ENCODE measurements around the gene ANAPC2. TPM values are rescaled to one million over a fixed set of nuclear protein-coding genes. Genes with fewer than 3 reads are reported as not detected.

The ANAPC2 gene
- total and polyA plus RNA-seq, 2 of the 4 experiments (the other 2 are of a cell fraction): 9.3 to 29.5 TPM

DNA sequence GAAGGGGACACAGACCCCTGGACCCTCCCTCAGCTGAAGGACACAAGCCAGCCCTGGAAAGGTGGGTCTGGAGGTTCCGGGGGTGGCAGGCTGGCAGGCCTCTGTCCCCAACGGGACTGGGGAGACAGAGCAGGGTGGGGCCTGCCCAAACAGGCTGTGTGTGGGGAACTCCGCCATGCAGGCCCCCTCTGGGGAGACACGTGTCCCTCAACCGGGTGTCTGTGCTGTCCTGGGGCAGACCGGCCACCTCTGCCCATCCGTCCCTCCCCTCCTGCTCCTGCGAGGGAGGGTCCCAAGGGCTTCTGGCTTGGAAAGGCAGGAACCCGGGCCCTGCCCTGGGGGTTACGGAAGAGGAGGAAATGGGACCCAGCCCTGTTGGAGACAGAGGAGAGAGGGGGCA is 43.7 kb upstream of the ANAPC2 start:
- no TSS peak for BruUV-seq (replicated peaks)

More for the DNA sequence above, 43.7 kb upstream of the ANAPC2 start:
- Histone ChIP-seq H4K5ac (ENCODE audit: low read depth, low read length) (no peak overlapping the region), H3K14ac (replicated peaks; ENCODE audit: low read depth, low read length) (no peak overlapping the region), H4K20me1 (ENCODE audit: insufficient read depth, low read length) (peaks cover 3% of the 10 kb centered on the region; the same call in 1 of the 2 replicates), H3K9me1 (ENCODE audit: insufficient read depth, low read length) (no peaks in the 10 kb centered on the region), H2BK20ac (ENCODE audit: low read depth, low read length) (no peak overlapping the region), H2AK5ac (ENCODE audit: low read depth, low read length) (no peak overlapping the region), H3K18ac (ENCODE audit: low read depth, low read length) (no peak overlapping the region), H2BK5ac (ENCODE audit: low read depth, low read length, poor library complexity, severe bottlenecking) (no peak overlapping the region), H3K23ac (ENCODE audit: low read depth, low read length) (no peak overlapping the region), H4K91ac (ENCODE audit: insufficient read depth, low read depth, low read length) (no peak overlapping the region), H2BK15ac (ENCODE audit: low read depth, low read length) (no peak overlapping the region), H4K8ac (ENCODE audit: low read depth in 2 of 2, low read length in 2 of 2) (no peak overlapping the region), H3K36me3 (ENCODE audit: control insufficient read depth, insufficient read depth, low read length) (no peaks in the 10 kb centered on the region), H3K9ac (ENCODE audit: low read depth, low read length) (no peak overlapping the region), H3K4me2 (ENCODE audit: low read depth, low read length) (no peak overlapping the region), H3K4me3 (ENCODE audit: insufficient read depth, low read depth, low read length) (no peak overlapping the region), H2AFZ (replicated peaks; ENCODE audit: low read length, poor library complexity) (no peak overlapping the region), H3K4ac (ENCODE audit: low read depth, low read length) (no peak overlapping the region), H2AK9ac (replicated peaks; ENCODE audit: low read depth, low read length, poor library complexity) (no peak overlapping the region), H3K9me3 (ENCODE audit: control insufficient read depth, insufficient read depth, low read length) (no peaks in the 10 kb centered on the region), H3K4me1 (ENCODE audit: control insufficient read depth, insufficient read depth, low read length) (peaks cover 4% of the 10 kb centered on the region; the same call in 1 of the 2 replicates), H3K27me3 (ENCODE audit: control insufficient read depth, insufficient read depth, low read length) (peaks cover 1% of the 10 kb centered on the region; the same call in 1 of the 2 replicates), H3K56ac (ENCODE audit: extremely low read depth, insufficient read depth, low read length) (no peak overlapping the region), H2BK120ac (ENCODE audit: low read depth, low read length) (no peak overlapping the region), H3K27ac (ENCODE audit: insufficient read depth, low read length) (no peak overlapping the region), H3K79me1 (ENCODE audit: low read depth in 1 of 2, low read length in 2 of 2) (peaks cover 0 to 6% of the 10 kb centered on the region in 2 experiments; a peak in 2 of 4 replicates)
- CTCF ChIA-PET: no interaction called here
- POLR2A ChIA-PET (ENCODE audit: unreplicated experiment): no interaction called here
- dilution Hi-C loops (cut with HindIII; ENCODE audit: low sequenced_read_pairs, unreplicated experiment): no loop called here
- in situ Hi-C loops (cut with MboI; ENCODE audit: low sequenced_read_pairs): no loop called here
- TF ChIP-seq, protein P1, sequence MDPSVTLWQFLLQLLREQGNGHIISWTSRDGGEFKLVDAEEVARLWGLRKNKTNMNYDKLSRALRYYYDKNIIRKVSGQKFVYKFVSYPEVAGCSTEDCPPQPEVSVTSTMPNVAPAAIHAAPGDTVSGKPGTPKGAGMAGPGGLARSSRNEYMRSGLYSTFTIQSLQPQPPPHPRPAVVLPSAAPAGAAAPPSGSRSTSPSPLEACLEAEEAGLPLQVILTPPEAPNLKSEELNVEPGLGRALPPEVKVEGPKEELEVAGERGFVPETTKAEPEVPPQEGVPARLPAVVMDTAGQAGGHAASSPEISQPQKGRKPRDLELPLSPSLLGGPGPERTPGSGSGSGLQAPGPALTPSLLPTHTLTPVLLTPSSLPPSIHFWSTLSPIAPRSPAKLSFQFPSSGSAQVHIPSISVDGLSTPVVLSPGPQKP (IDR thresholded peaks at IDR 0.05; ENCODE audit: borderline replicate concordance, low read depth, low read length): no peak
- no peak for TF ChIP-seq MAFK (IDR thresholded peaks at IDR 0.05; ENCODE audit: low read depth, low read length)
- no peak for TF ChIP-seq RFX5 (IDR thresholded peaks at IDR 0.05; ENCODE audit: low read depth, low read length)
- TF ChIP-seq, protein P2, sequence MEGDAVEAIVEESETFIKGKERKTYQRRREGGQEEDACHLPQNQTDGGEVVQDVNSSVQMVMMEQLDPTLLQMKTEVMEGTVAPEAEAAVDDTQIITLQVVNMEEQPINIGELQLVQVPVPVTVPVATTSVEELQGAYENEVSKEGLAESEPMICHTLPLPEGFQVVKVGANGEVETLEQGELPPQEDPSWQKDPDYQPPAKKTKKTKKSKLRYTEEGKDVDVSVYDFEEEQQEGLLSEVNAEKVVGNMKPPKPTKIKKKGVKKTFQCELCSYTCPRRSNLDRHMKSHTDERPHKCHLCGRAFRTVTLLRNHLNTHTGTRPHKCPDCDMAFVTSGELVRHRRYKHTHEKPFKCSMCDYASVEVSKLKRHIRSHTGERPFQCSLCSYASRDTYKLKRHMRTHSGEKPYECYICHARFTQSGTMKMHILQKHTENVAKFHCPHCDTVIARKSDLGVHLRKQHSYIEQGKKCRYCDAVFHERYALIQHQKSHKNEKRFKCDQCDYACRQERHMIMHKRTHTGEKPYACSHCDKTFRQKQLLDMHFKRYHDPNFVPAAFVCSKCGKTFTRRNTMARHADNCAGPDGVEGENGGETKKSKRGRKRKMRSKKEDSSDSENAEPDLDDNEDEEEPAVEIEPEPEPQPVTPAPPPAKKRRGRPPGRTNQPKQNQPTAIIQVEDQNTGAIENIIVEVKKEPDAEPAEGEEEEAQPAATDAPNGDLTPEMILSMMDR (conservative IDR thresholded peaks at IDR 0.05; ENCODE audit: low read depth, low read length): no peak
- no peak for TF ChIP-seq RAD21 (IDR thresholded peaks at IDR 0.05; ENCODE audit: low read length)
- no peak for TF ChIP-seq MXI1 (IDR thresholded peaks at IDR 0.05; ENCODE audit: borderline replicate concordance, low read depth, low read length)
- TF ChIP-seq NFE2L2 (IDR thresholded peaks at IDR 0.05; ENCODE audit: low read depth, low read length): no peak
- TF ChIP-seq CEBPB (IDR thresholded peaks at IDR 0.05; ENCODE audit: low read depth, low read length): no peak
- TF ChIP-seq BHLHE40 (IDR thresholded peaks at IDR 0.05; ENCODE audit: low read depth, low read length): no peak
- TF ChIP-seq CHD1 (IDR thresholded peaks at IDR 0.05; ENCODE audit: low read depth, low read length): no peak
- no peak for TF ChIP-seq FOS (IDR thresholded peaks at IDR 0.05; ENCODE audit: low read depth, low read length)
- TF ChIP-seq SMC3 (IDR thresholded peaks at IDR 0.05; ENCODE audit: low read depth, low read length): no peak
- TF ChIP-seq MAZ (IDR thresholded peaks at IDR 0.05; ENCODE audit: borderline replicate concordance, low read depth, low read length): no peak
- no peak for TF ChIP-seq RCOR1 (IDR thresholded peaks at IDR 0.05; ENCODE audit: insufficient replicate concordance, low read length)
- TF ChIP-seq, protein P3, sequence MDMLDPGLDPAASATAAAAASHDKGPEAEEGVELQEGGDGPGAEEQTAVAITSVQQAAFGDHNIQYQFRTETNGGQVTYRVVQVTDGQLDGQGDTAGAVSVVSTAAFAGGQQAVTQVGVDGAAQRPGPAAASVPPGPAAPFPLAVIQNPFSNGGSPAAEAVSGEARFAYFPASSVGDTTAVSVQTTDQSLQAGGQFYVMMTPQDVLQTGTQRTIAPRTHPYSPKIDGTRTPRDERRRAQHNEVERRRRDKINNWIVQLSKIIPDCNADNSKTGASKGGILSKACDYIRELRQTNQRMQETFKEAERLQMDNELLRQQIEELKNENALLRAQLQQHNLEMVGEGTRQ (IDR thresholded peaks at IDR 0.05; ENCODE audit: low read depth, low read length): no peak
- no peak for TF ChIP-seq POLR2A (IDR thresholded peaks at IDR 0.05; ENCODE audit: low read depth, low read length)
- no peak for ATAC-seq (ENCODE audit: low read depth)
- intact Hi-C loops (cut with micrococcal nuclease): no loop called here
- DNase-seq: no peak
- WGBS, 2 experiments (ENCODE audit: extremely low coverage in 2 of 2, insufficient read length in 1 of 2): 86% methylated on average over 2 of the region's 10 CpGs; no CpG with 5 or more reads in 1 of the 2 experiments
